HG03520 (cell line): ENCODE data around the gene WAC.

Experiments used
- ATAC-seq: cut with Tn5 transposase; IDR thresholded peaks from one replicate; pipeline ENCODE4 v1.9.1; 2021; ENCODE audit warnings: mild to moderate bottlenecking, moderate library complexity; ENCODE audit not compliant: unreplicated experiment

Gene WAC

GRCh38 chr10:28664369-28664740, 131.4 kb downstream of the WAC start:
- ATAC-seq: no peak

DNA sequence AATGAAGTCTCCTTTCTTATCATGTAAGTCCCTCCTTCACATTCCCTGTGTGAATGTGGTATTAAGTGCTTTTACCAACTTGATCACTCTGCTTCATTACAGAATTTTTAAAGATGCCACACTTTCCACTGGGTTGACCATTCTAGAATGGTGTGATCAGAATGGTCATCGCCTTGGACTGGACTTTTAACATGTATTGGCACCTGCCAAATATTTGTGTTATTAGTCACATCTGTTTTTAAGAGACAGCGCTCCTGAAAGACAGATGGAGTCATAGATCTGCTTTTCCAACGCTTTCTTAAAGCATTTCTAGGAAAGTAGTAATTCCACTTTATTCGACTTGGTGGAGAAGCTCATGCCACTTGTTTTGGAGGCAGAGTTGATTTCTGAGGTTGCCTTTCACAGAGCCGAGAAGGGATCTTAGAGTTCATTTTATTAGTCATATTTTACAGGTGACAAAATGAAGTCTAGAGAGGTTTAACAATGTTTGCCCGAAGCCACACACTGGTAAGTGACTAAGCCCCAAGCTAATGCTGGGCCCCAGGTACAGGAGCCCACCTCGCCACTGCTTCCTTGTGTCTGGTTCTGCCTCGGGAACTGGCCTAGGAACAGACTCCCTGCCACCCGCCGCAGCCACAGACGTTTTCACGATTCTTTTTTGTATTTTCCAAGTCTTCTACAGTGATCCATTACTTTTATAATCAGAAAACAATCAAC, 134.0 kb downstream of the WAC start:
- no peak for ATAC-seq

GRCh38 chr10:28668363-28669226, 135.7 kb downstream of the WAC start:
- ATAC-seq: no peak

DNA sequence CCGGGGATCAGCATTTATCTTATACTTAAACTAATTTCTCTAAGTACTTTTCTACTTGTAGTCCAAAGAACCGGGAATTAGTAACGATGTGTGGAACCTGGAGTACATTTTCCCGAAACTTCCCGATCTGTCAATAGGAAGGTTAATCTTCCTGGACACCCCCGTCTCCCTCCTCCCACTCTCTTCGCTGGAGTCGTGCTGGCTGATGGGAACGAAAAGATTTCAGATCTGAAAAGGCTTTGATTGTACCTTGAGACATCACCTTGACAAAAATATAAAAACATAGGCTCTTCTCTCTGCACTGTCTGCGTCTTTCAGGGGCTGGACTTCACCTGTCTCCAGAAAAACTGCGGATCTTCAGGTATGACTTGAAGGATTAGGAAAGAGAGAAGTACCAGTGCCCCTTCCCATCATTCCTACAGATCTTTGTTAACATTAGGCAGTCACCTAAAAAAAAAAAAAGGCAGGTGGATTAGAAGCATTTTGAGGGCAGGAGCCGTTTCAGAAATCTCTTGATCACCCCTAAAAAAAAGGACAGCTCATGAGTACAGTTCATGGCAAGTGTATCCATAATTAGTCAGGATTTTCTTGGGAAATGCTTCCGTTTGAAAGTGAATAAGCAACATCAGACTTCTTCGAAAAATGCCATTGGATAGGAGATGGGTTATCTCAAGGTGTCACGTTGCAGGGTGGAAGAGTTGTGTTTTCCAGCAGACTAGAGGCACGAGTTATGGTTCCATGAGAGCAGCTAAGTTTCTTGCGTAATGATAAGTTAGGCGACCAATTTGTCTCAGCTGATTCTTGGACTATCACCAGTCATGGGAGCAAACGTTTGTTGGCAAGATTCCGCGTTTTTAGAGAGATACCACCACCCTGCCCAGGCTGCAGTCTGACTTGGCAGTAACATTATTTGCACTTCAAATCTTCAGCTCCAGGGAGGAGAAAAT, 136.6 kb downstream of the WAC start:
- ATAC-seq: no peak
